ENCODE measurements around the gene SUSD3. TPM values are rescaled to one million over a fixed set of nuclear protein-coding genes. Genes with fewer than 3 reads are reported as not detected.

SUSD3 gene
- total and polyA plus RNA-seq, 2 of the 8 experiments (the other 6 are each of a cell fraction or from before 2014, with no cell fraction given) = 5.5 to 35.4 TPM

GRCh38 chr9:93051680-93052089 lies 6.8 kb upstream of the SUSD3 start:
- H3K9ac ChIP-seq (replicated peaks in 1 of 4; ENCODE audit: extremely low read depth in 1 of 4, low read depth in 3 of 4, low read length in 3 of 4) = no peak overlapping the region
- H4K5ac ChIP-seq (ENCODE audit: insufficient read length, low read depth, low read length) = no peak overlapping the region
- H3K23ac ChIP-seq (ENCODE audit: insufficient read length) = no peak overlapping the region
- no peak overlapping the region for H3K4me3 ChIP-seq (ENCODE audit: extremely low read depth in 1 of 4, insufficient read depth in 2 of 4, low read depth in 3 of 4, low read length in 4 of 4)
- CTCF ChIA-PET (ENCODE audit: partially characterized antibody) = interaction anchor here (0.6 to 6.0 kb wide), 6 partner anchors 10 to 141 kb away, joined by 3 to 44 read pairs (median 3); no protein-coding TSS in a partner anchor
- no peaks in the 10 kb centered on the region for H3K79me1 ChIP-seq (ENCODE audit: low read depth, low read length)
- no peaks in the 10 kb centered on the region for H3K9me3 ChIP-seq (ENCODE audit: insufficient read depth in 2 of 2, low read depth in 1 of 2, low read length in 1 of 2)
- no peak overlapping the region for H2BK15ac ChIP-seq (ENCODE audit: low read length)
- no peak overlapping the region for H4K8ac ChIP-seq (ENCODE audit: extremely low read depth, insufficient read depth, low read length)
- H3K79me2 ChIP-seq (ENCODE audit: control insufficient read depth in 1 of 2, insufficient read depth in 2 of 2, low read length in 2 of 2) = no peaks in the 10 kb centered on the region
- POLR2A ChIA-PET (ENCODE audit: partially characterized antibody) = interaction anchor here (0.7 kb wide), 1 partner anchor 12 kb away, joined by 3 read pairs; no protein-coding TSS in a partner anchor
- no peak overlapping the region for H3K27ac ChIP-seq (ENCODE audit: low read depth, low read length)
- no peak overlapping the region for H3K4me2 ChIP-seq (ENCODE audit: insufficient read depth in 1 of 2, low read depth in 2 of 2, low read length in 2 of 2)
- H2BK20ac ChIP-seq (ENCODE audit: low read length) = no peak overlapping the region
- WGBS, 2 experiments (ENCODE audit: extremely low coverage in 1 of 2, insufficient coverage in 1 of 2, insufficient read length in 1 of 2, insufficient replicate concordance in 2 of 2, low coverage in 1 of 2, low lambda C conversion rate in 2 of 2, missing lambda C conversion rate in 1 of 2) = 84% methylated on average over 6 of the region's 6 CpGs; no CpG with 5 or more reads in 1 of the 2 experiments
- no peak overlapping the region for H3K4ac ChIP-seq (replicated peaks; ENCODE audit: insufficient read length, low read depth, low read length)
- no peak overlapping the region; the same call in 1 of the 2 replicates for H3K18ac ChIP-seq (ENCODE audit: extremely low read depth, low read length)
- no peak overlapping the region for H3K56ac ChIP-seq (replicated peaks; ENCODE audit: insufficient read length, low read depth, low read length)
- no peak overlapping the region for H4K91ac ChIP-seq (replicated peaks; ENCODE audit: insufficient read length, low read length)
- no peak overlapping the region for H3K14ac ChIP-seq (ENCODE audit: insufficient read length)
- H4K20me1 ChIP-seq (replicated peaks in 1 of 2; ENCODE audit: control insufficient read depth in 1 of 2, insufficient read depth in 2 of 2, low read length in 2 of 2) = no peaks in the 10 kb centered on the region
- DNase-seq (ENCODE audit: low read depth in 1 of 2, low spot score in 2 of 2) (no peak), FAIRE-seq (no peak)
- H3K4me1 ChIP-seq (replicated peaks in 1 of 4; ENCODE audit: control insufficient read depth in 3 of 4, insufficient read depth in 4 of 4, low read length in 3 of 4) = peaks cover 7 to 13% (median 10%) of the 10 kb centered on the region in 4 experiments
- H3K23me2 ChIP-seq (ENCODE audit: low read depth, low read length) = no peaks in the 10 kb centered on the region
- H2BK12ac ChIP-seq (ENCODE audit: low read depth, low read length) = peak overlapping the region; percentile 50; the same call in 1 of the 2 replicates
- no peaks in the 10 kb centered on the region; a peak in 2 of 7 replicates for H3K27me3 ChIP-seq (replicated peaks in 1 of 4; ENCODE audit: control insufficient read depth in 3 of 4, extremely low read depth in 1 of 4, insufficient read depth in 3 of 4, low read length in 3 of 4)
- no peak overlapping the region for H2BK120ac ChIP-seq (replicated peaks; ENCODE audit: low read depth, low read length)
- no peak overlapping the region for H2AFZ ChIP-seq (ENCODE audit: low read length)
- no peaks in the 10 kb centered on the region; a peak in 1 of 8 replicates for H3K36me3 ChIP-seq (ENCODE audit: control insufficient read depth in 2 of 4, insufficient read depth in 4 of 4, low read length in 3 of 4)
- no peak overlapping the region; the same call in 1 of the 2 replicates for H2AK5ac ChIP-seq (ENCODE audit: low read depth, low read length)
- no peak overlapping the region for H2BK5ac ChIP-seq (ENCODE audit: low read depth, low read length)
- no peak for TF ChIP-seq GABPA (IDR thresholded peaks at IDR 0.05; ENCODE audit: borderline replicate concordance, insufficient read depth, low read length)
- no peak for TF ChIP-seq E2F6 (IDR thresholded peaks at IDR 0.05)

Measured in H1 (cell line).